GM18511 (cell line): ENCODE results near the gene LRRC75A.

Source experiments
- ATAC-seq: cut with Tn5 transposase; IDR thresholded peaks from one replicate; pipeline ENCODE4 v1.9.1; 2021; ENCODE audit warnings: mild to moderate bottlenecking, moderate library complexity; ENCODE audit not compliant: unreplicated experiment

LRRC75A gene

GRCh38 chr17:16494059-16494458, 2.1 kb upstream of the LRRC75A start:
- no peak for ATAC-seq

- no peak for ATAC-seq
Measured at GRCh38 chr17:16493531-16494046, 1.6 kb upstream of the LRRC75A start.

- no peak for ATAC-seq
Measured at GRCh38 chr17:16492613-16493530, 879 bp upstream of the LRRC75A start.

GRCh38 chr17:16491131-16491702, 776 bp downstream of the LRRC75A start:
- peak; percentile 36 for ATAC-seq

- no peak for ATAC-seq
Measured at GRCh38 chr17:16489431-16489830, 2.6 kb downstream of the LRRC75A start.

GRCh38 chr17:16488968-16489337, 3.0 kb downstream of the LRRC75A start:
- ATAC-seq, result no peak

- ATAC-seq, result no peak
Measured at GRCh38 chr17:16488186-16488967, 3.6 kb downstream of the LRRC75A start.

- no peak for ATAC-seq
Measured at GRCh38 chr17:16486373-16487250, 5.4 kb downstream of the LRRC75A start.

- no peak for ATAC-seq
Measured at GRCh38 chr17:16484445-16485175, 7.4 kb downstream of the LRRC75A start.

- no peak for ATAC-seq
Measured at GRCh38 chr17:16483021-16483645, 8.9 kb downstream of the LRRC75A start.

- no peak for ATAC-seq
Measured at GRCh38 chr17:16482253-16482652, 9.7 kb downstream of the LRRC75A start.

- no peak for ATAC-seq
Measured at GRCh38 chr17:16480995-16481394, 11.0 kb downstream of the LRRC75A start.

- ATAC-seq, result no peak
Measured at GRCh38 chr17:16479264-16479663, 12.7 kb downstream of the LRRC75A start.

GRCh38 chr17:16478649-16479048, 13.3 kb downstream of the LRRC75A start:
- no peak for ATAC-seq

- no peak for ATAC-seq
Measured at GRCh38 chr17:16477666-16478065, 14.3 kb downstream of the LRRC75A start.

GRCh38 chr17:16477255-16477654, 14.7 kb downstream of the LRRC75A start:
- no peak for ATAC-seq

GRCh38 chr17:16475179-16475704, 16.8 kb downstream of the LRRC75A start:
- ATAC-seq, result no peak

GRCh38 chr17:16474012-16474725, 17.8 kb downstream of the LRRC75A start:
- no peak for ATAC-seq
